H54 (cell line): Measurements from ENCODE around the gene ADAM15.

Experiments used
- DNase-seq: peaks from one replicate; pipeline ENCODE4 v3.0.0; 2011; ENCODE audit warnings: low spot score, mixed read lengths; ENCODE audit not compliant: insufficient read length
- FAIRE-seq: peaks from 3 replicates; lab custom pipeline; 2011; peaks lifted over from hg19 to GRCh38; lab: Jason Lieb, UNC
- POLR2A ChIP-seq: IDR thresholded peaks from 2 replicates; pipeline ENCODE4 v1.6.1; 2011; ENCODE audit warnings: low read depth, mild to moderate bottlenecking, low read length

ADAM15 gene

GRCh38 chr1:155091071-155092051, 40.2 kb downstream of the ADAM15 start:
- DNase-seq (peak; percentile 76), FAIRE-seq (no peak)
- no peak for TF ChIP-seq POLR2A

- FAIRE-seq, result no peak
- DNase-seq, result no peak
- TF ChIP-seq POLR2A, result no peak
Measured at GRCh38 chr1:155092131-155092530, 41.0 kb downstream of the ADAM15 start.

- DNase-seq (no peak), FAIRE-seq (no peak)
- no peak for TF ChIP-seq POLR2A
Measured at GRCh38 chr1:155092641-155093040, 41.5 kb downstream of the ADAM15 start.

- TF ChIP-seq POLR2A, result no peak
- DNase-seq, result no peak
- no peak for FAIRE-seq
Measured at GRCh38 chr1:155093911-155094621, 43.0 kb downstream of the ADAM15 start.

GRCh38 chr1:155094622-155094948, 43.5 kb downstream of the ADAM15 start:
- no peak for TF ChIP-seq POLR2A
- DNase-seq (no peak), FAIRE-seq (no peak)

GRCh38 chr1:155099331-155099730, 48.2 kb downstream of the ADAM15 start:
- TF ChIP-seq POLR2A, result no peak
- DNase-seq, result no peak
- no peak for FAIRE-seq

- DNase-seq, result no peak
- no peak for FAIRE-seq
- TF ChIP-seq POLR2A, result no peak
Measured at GRCh38 chr1:155103325-155103724, 52.2 kb downstream of the ADAM15 start.

- no peak for DNase-seq
- no peak for TF ChIP-seq POLR2A
- FAIRE-seq, result no peak
Measured at GRCh38 chr1:155104605-155105534, 53.8 kb downstream of the ADAM15 start.

GRCh38 chr1:155105604-155106011, 54.5 kb downstream of the ADAM15 start:
- no peak for TF ChIP-seq POLR2A
- no peak for FAIRE-seq

GRCh38 chr1:155106862-155107261, 55.7 kb downstream of the ADAM15 start:
- DNase-seq, result no peak
- FAIRE-seq, result no peak
- TF ChIP-seq POLR2A, result no peak

More at GRCh38 chr1:155105604-155106011, 54.5 kb downstream of the ADAM15 start:
- no peak for DNase-seq

- no peak for FAIRE-seq
Measured at GRCh38 chr1:155107309-155108264, 56.5 kb downstream of the ADAM15 start.

GRCh38 chr1:155108296-155108695, 57.2 kb downstream of the ADAM15 start:
- no peak for FAIRE-seq
- no peak for TF ChIP-seq POLR2A

More at GRCh38 chr1:155107309-155108264, 56.5 kb downstream of the ADAM15 start:
- TF ChIP-seq POLR2A, result no peak
- DNase-seq, result no peak

GRCh38 chr1:155110381-155110780, 59.3 kb downstream of the ADAM15 start:
- FAIRE-seq (no peak), DNase-seq (no peak)
- no peak for TF ChIP-seq POLR2A

More at GRCh38 chr1:155108296-155108695, 57.2 kb downstream of the ADAM15 start:
- DNase-seq, result no peak
